K562 (cell line): Measurements from ENCODE around the gene FAM204A. TPM values are rescaled to one million over a fixed set of nuclear protein-coding genes. Genes with fewer than 3 reads are reported as not detected.

Experiments used
- ATAC-seq: fragments of 200-7000 bp; cut with Tn5 transposase; 3 replicates; pipeline ENCODE4 v1.9.1; 2020; ENCODE audit warnings: moderate library complexity
- BruUV-seq: library from RNA; stranded (reverse); fragments of 400-500 nt; replicated peaks from 2 replicates; lab custom pipeline; 2021; lab: Mats Ljungman, UMichigan
- CTCF ChIA-PET: fragments of 300-600 bp; formaldehyde crosslinking; extraction: SDS; loops from one replicate; lab custom pipeline; 2021; ENCODE audit warnings: low intra/inter-chr PET ratio; lab: Yijun Ruan, JAX
- POLR2A ChIA-PET: fragments of 300-600, 350-650 bp; sonication (Branson Sonifier 250); formaldehyde crosslinking; extraction: SDS; loops from one replicate; lab custom pipeline; 2021; ENCODE audit warnings: antibody characterized with exemption, inconsistent platforms; lab: Yijun Ruan, JAX
- DNase-seq, 4 experiments: peaks; one replicate each; pipeline versions ENCODE4 v3.0.0 to v3.0.0-alpha.2; 2011 to 2018; ENCODE audit warnings: low spot score in 3 of 4, mixed read lengths in 3 of 4; ENCODE audit errors: extremely low read depth in 1 of 4
- FAIRE-seq: peaks from 2 replicates; lab custom pipeline; 2011; peaks lifted over from hg19 to GRCh38; lab: Jason Lieb, UNC
- H2AFZ ChIP-seq: 2 replicates; pipeline ENCODE4 v1.6.0; 2011; ENCODE audit warnings: low read depth, low read length, control low read depth, inconsistent platforms
- H3K27ac ChIP-seq: fragments of 200-600 bp; 3 replicates; pipeline ENCODE4 v1.8.0; 2011; ENCODE audit warnings: low read depth, mild to moderate bottlenecking, control low read depth, inconsistent platforms, low read length, moderate library complexity, mixed read lengths; ENCODE audit errors: extremely low read depth
- H3K27me3 ChIP-seq, 2 experiments: fragments of 300-600 bp in 1 of 2; 2 replicates in 1 of 2; 3 replicates in 1 of 2; pipeline versions ENCODE4 v1.6.0 to v1.8.0; 2011; ENCODE audit warnings: inconsistent platforms in 2 of 2, low read length in 2 of 2, mild to moderate bottlenecking in 1 of 2, mixed read lengths in 1 of 2, moderate library complexity in 1 of 2; ENCODE audit not compliant: control insufficient read depth in 2 of 2, insufficient read depth in 2 of 2
- H3K36me3 ChIP-seq: fragments of 300-600 bp; 3 replicates; pipeline ENCODE4 v1.8.0; 2011; ENCODE audit warnings: mild to moderate bottlenecking, low read length, inconsistent platforms; ENCODE audit not compliant: control insufficient read depth, insufficient read depth
- H3K4me1 ChIP-seq, 2 experiments: fragments of 200-600 bp in 1 of 2; replicated peaks in 1 of 2; 2 replicates in 1 of 2; 3 replicates in 1 of 2; pipeline versions ENCODE4 v1.5.1 to v1.8.0; 2011; ENCODE audit warnings: inconsistent platforms in 2 of 2, low read length in 2 of 2, mild to moderate bottlenecking in 1 of 2, mixed read lengths in 1 of 2, moderate library complexity in 1 of 2; ENCODE audit not compliant: control insufficient read depth in 2 of 2, insufficient read depth in 2 of 2
- H3K4me2 ChIP-seq: 2 replicates; pipeline ENCODE4 v1.6.1; 2011; ENCODE audit warnings: low read length, control low read depth, inconsistent platforms, mixed read lengths; ENCODE audit not compliant: insufficient read depth
- H3K4me3 ChIP-seq: fragments of 200-600 bp; sonication (generic), shearing (Covaris generic); 2 replicates; pipeline ENCODE4 v1.5.1; 2016; ENCODE audit warnings: control low read depth, inconsistent platforms
- H3K79me2 ChIP-seq: fragments of 200-600 bp; 3 replicates; pipeline ENCODE4 v1.8.0; 2011; ENCODE audit warnings: low read length, inconsistent platforms; ENCODE audit not compliant: control insufficient read depth, insufficient read depth
- H3K9ac ChIP-seq, 2 experiments: 2 replicates each; pipeline versions ENCODE4 v1.6.0 to v1.6.1; 2011; ENCODE audit warnings: low read depth in 2 of 2, low read length in 2 of 2, control low read depth in 1 of 2, inconsistent platforms in 1 of 2, mild to moderate bottlenecking in 1 of 2, mixed read lengths in 1 of 2; ENCODE audit not compliant: insufficient read depth in 1 of 2
- H3K9me1 ChIP-seq: one replicate; pipeline ENCODE4 v1.6.0; 2011; ENCODE audit warnings: inconsistent platforms, mild to moderate bottlenecking, low read length, moderate library complexity; ENCODE audit not compliant: control insufficient read depth, insufficient read depth
- H3K9me3 ChIP-seq: replicated peaks from 2 replicates; pipeline ENCODE4 v1.5.1; 2011; ENCODE audit warnings: low read depth, low read length, inconsistent platforms; ENCODE audit not compliant: control insufficient read depth, insufficient read depth
- H4K20me1 ChIP-seq: replicated peaks from 2 replicates; pipeline ENCODE4 v1.6.1; 2011; ENCODE audit warnings: low read length, inconsistent platforms, mixed read lengths; ENCODE audit not compliant: control insufficient read depth, insufficient read depth
- CLOCK ChIP-seq: fragments of 250-450 bp; sonication (Bioruptor Pico); IDR thresholded peaks from 2 replicates; pipeline ENCODE4 v1.4.0; 2020; ENCODE audit warnings: mild to moderate bottlenecking, moderate library complexity, borderline replicate concordance
- DDX20 ChIP-seq: fragments of 450-650 bp; IDR thresholded peaks from 2 replicates; pipeline ENCODE4 v1.6.1; 2016; ENCODE audit warnings: missing genetic modification characterization, low read depth, mild to moderate bottlenecking, missing compliant biosample characterization, moderate library complexity
- FOXJ3 ChIP-seq: sonication (generic); formaldehyde crosslinking; IDR thresholded peaks from 2 replicates; pipeline ENCODE4 v1.4.0; 2020; ENCODE audit warnings: mild to moderate bottlenecking, missing genetic modification reagents
- FOXM1 ChIP-seq, 2 experiments: fragments of 450-650 bp in 1 of 2; sonication (generic) in 1 of 2; formaldehyde crosslinking in 1 of 2; IDR thresholded peaks; 2 replicates each; pipeline versions ENCODE4 v1.6.1 to v1.9.0; 2017 to 2022; ENCODE audit warnings: low read depth in 2 of 2, mild to moderate bottlenecking in 2 of 2, missing genetic modification reagents in 1 of 2, moderate library complexity in 1 of 2
- HNRNPK ChIP-seq: fragments of 200-400 bp; formaldehyde crosslinking; IDR thresholded peaks from one replicate; pipeline ENCODE4 v1.6.1; 2018; ENCODE audit warnings: mild to moderate bottlenecking, low read depth, low read length; ENCODE audit not compliant: poor library complexity, severe bottlenecking
- MAFF ChIP-seq: IDR thresholded peaks from 2 replicates; pipeline ENCODE4 v1.6.1; 2012; ENCODE audit warnings: low read length, improper control_type of control experiment
- MTF1 ChIP-seq: fragments of 250-450 bp; sonication (Bioruptor Pico); IDR thresholded peaks from 2 replicates; pipeline ENCODE4 v1.9.0; 2021; ENCODE audit warnings: moderate library complexity, mild to moderate bottlenecking, inconsistent platforms, borderline replicate concordance
- RBBP5 ChIP-seq: fragments of 200-600 bp; sonication (generic); IDR thresholded peaks from 2 replicates; pipeline ENCODE4 v1.6.1; 2012; ENCODE audit warnings: borderline replicate concordance, mild to moderate bottlenecking, low read length, control low read depth, inconsistent platforms; ENCODE audit not compliant: insufficient read depth, poor library complexity, severe bottlenecking
- SMARCA5 ChIP-seq: fragments of 450-650 bp; IDR thresholded peaks from 2 replicates; pipeline ENCODE4 v1.6.1; 2016
- THRAP3 ChIP-seq: fragments of 450-650 bp; IDR thresholded peaks from 2 replicates; pipeline ENCODE4 v1.6.1; 2016; ENCODE audit warnings: mild to moderate bottlenecking, inconsistent platforms, borderline replicate concordance
- U2AF1 ChIP-seq: fragments of 200-400 bp; formaldehyde crosslinking; optimal IDR thresholded peaks from 2 replicates; pipeline ENCODE3; 2017; ENCODE audit warnings: mild to moderate bottlenecking, low read depth, low read length, moderate library complexity
- YY1 ChIP-seq, 3 experiments: IDR thresholded peaks; 2 replicates each; pipeline ENCODE4 v1.6.1; 2011; ENCODE audit warnings: low read length in 2 of 3, mild to moderate bottlenecking in 2 of 3, moderate library complexity in 2 of 3, borderline replicate concordance in 1 of 3, control low read depth in 1 of 3, low read depth in 1 of 3; ENCODE audit not compliant: insufficient read depth in 3 of 3, insufficient replicate concordance in 2 of 3, control insufficient read depth in 1 of 3, insufficient read length in 1 of 3; ENCODE audit errors: extremely low read depth in 1 of 3
- ZNF23 ChIP-seq: fragments of 250-450 bp; sonication (Bioruptor Pico); IDR thresholded peaks from 2 replicates; pipeline ENCODE4 v1.4.0; 2020; ENCODE audit warnings: mild to moderate bottlenecking
- ZNF3 ChIP-seq: fragments of 250-450 bp; sonication (Bioruptor Pico); IDR thresholded peaks from 2 replicates; pipeline ENCODE4 v1.5.0; 2021; ENCODE audit warnings: mild to moderate bottlenecking, moderate library complexity
- ZNF76 ChIP-seq: fragments of 250-450 bp; sonication (Bioruptor Pico); IDR thresholded peaks from 2 replicates; pipeline ENCODE4 v1.4.0; 2020; ENCODE audit warnings: mild to moderate bottlenecking, moderate library complexity, borderline replicate concordance
- WGBS: fragments of 100-300 bp; shearing (Covaris generic); methylation state at CpG from one replicate; pipeline ENCODE4 v1.1.6; 2016; ENCODE audit warnings: low coverage, mixed read lengths; ENCODE audit not compliant: insufficient coverage; ENCODE audit errors: missing lambda C conversion rate; 5-methylcytosine and 5-hydroxymethylcytosine counted together
- in situ Hi-C: fragments of 300-500 bp; cut with MboI; formaldehyde crosslinking; loops from 4 replicates; pipeline ENCODE4 v1.15.0; 2018; ENCODE audit warnings: inconsistent platforms, mixed read lengths
- intact Hi-C: fragments of 100-400 bp; cut with micrococcal nuclease; formaldehyde crosslinking; loops from 2 replicates; pipeline ENCODE4 v1.14.2; 2022
- polyA plus RNA-seq, 8 experiments: library from polyadenylated mRNA; depleted of rRNA in 4 of 8; stranded (reverse) in 5 of 8; unstranded in 3 of 8; fragments of >200 nt; fragmentation: Nextera tagmentation in 2 of 8; fragmentation: Illumina TruSeq in 1 of 8; extraction: Ambion mirVana in 2 of 8; extraction: Trizol in 1 of 8; gene quantifications; 2 replicates each; pipeline versions ENCODE4 v1.2.1 to v1.2.3, GENCODE V29; 2011 to 2014; ENCODE audit warnings: inconsistent platforms in 1 of 8, missing spikeins in 1 of 8
- total RNA-seq, 7 experiments: library from RNA; depleted of rRNA in 6 of 7; stranded (reverse); fragments of >200 nt in 6 of 7; fragmentation: Illumina TruSeq in 2 of 7; extraction: Trizol in 2 of 7; gene quantifications; 2 replicates each; pipeline versions ENCODE4 v1.2.1 to v1.2.3, GENCODE V29; 2011 to 2021; ENCODE audit warnings: low replicate concordance in 1 of 7
- TF ChIP-seq, protein P1 (sequence below): fragments of 450-650 bp; IDR thresholded peaks from 2 replicates; pipeline ENCODE4 v1.6.1; 2018; ENCODE audit not compliant: partially characterized antibody

The FAM204A gene
- total and polyA plus RNA-seq, 9 of the 15 experiments (the other 6 are each of a cell fraction or from before 2014, with no cell fraction given), result 29.0 to 64.5 (median 44.9) TPM

- Histone ChIP-seq H3K27me3 (peaks cover 6 to 18% of the 10 kb centered on the region in 2 experiments; a peak in 3 of 5 replicates), H3K9me1 (no peaks in the 10 kb centered on the region), H3K36me3 (no peaks in the 10 kb centered on the region), H3K79me2 (no peaks in the 10 kb centered on the region), H3K9ac (no peak overlapping the region), H4K20me1 (no peaks in the 10 kb centered on the region), H3K27ac (no peak overlapping the region), H3K4me3 (no peak overlapping the region), H2AFZ (no peak overlapping the region), H3K4me2 (no peak overlapping the region), H3K9me3 (no peaks in the 10 kb centered on the region), H3K4me1 (no peaks in the 10 kb centered on the region)
- intact Hi-C loops, result no loop called here
- ChIA-PET POLR2A (no interaction called here), CTCF (no interaction called here)
- ATAC-seq (no peak), FAIRE-seq (no peak), DNase-seq (no peak)
- no TSS peak for BruUV-seq
- WGBS, result 3% methylated on average over 7 of the region's 7 CpGs
- in situ Hi-C loops, result no loop called here
- TF ChIP-seq U2AF1 (no peak), MAFF (no peak), DDX20 (tag) (no peak), MTF1 (CRISPR knock-in tag) (no peak), SMARCA5 (no peak), THRAP3 (no peak), FOXJ3 (no peak), ZNF3 (CRISPR knock-in tag) (no peak), FOXM1 (IDR thresholded peaks at IDR 0.05; ENCODE audit: low read depth) (no peak), FOXM1 (CRISPR knock-in tag; IDR thresholded peaks at IDR 0.05; ENCODE audit: low read depth) (no peak), CLOCK (CRISPR knock-in tag) (no peak), RBBP5 (no peak), ZNF76 (no peak), YY1 (IDR thresholded peaks at IDR 0.05; ENCODE audit: borderline replicate concordance in 1 of 3, control insufficient read depth in 1 of 3, extremely low read depth in 1 of 3, insufficient read depth in 3 of 3, insufficient read length in 1 of 3, insufficient replicate concordance in 2 of 3, low read depth in 1 of 3, low read length in 2 of 3) (no peak), ZNF23 (CRISPR knock-in tag) (no peak), HNRNPK (no peak)
- TF ChIP-seq, protein P1, sequence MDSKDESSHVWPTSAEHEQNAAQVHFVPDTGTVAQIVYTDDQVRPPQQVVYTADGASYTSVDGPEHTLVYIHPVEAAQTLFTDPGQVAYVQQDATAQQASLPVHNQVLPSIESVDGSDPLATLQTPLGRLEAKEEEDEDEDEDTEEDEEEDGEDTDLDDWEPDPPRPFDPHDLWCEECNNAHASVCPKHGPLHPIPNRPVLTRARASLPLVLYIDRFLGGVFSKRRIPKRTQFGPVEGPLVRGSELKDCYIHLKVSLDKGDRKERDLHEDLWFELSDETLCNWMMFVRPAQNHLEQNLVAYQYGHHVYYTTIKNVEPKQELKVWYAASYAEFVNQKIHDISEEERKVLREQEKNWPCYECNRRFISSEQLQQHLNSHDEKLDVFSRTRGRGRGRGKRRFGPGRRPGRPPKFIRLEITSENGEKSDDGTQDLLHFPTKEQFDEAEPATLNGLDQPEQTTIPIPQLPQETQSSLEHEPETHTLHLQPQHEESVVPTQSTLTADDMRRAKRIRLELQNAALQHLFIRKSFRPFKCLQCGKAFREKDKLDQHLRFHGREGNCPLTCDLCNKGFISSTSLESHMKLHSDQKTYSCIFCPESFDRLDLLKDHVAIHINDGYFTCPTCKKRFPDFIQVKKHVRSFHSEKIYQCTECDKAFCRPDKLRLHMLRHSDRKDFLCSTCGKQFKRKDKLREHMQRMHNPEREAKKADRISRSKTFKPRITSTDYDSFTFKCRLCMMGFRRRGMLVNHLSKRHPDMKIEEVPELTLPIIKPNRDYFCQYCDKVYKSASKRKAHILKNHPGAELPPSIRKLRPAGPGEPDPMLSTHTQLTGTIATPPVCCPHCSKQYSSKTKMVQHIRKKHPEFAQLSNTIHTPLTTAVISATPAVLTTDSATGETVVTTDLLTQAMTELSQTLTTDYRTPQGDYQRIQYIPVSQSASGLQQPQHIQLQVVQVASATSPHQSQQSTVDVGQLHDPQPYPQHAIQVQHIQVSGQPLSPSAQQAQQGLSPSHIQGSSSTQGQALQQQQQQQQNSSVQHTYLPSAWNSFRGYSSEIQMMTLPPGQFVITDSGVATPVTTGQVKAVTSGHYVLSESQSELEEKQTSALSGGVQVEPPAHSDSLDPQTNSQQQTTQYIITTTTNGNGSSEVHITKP, result no peak
Measured at GRCh38 chr10:118251791-118252190, 90.3 kb downstream of the FAM204A start.
